ENCODE results near the gene TUT1. TPM values are rescaled to one million over a fixed set of nuclear protein-coding genes. Genes with fewer than 3 reads are reported as not detected.

Gene TUT1
- total and polyA plus RNA-seq, 4 donors, result 5.6 to 15.8 (median 13.7) TPM

GRCh38 chr11:62542111-62542745 is 49.1 kb downstream of the TUT1 start:
- Histone ChIP-seq H3K36me3 (ENCODE audit: control insufficient read depth in 4 of 4, insufficient read depth in 3 of 4, low read depth in 1 of 4, low read length in 3 of 4) (no peaks in the 10 kb centered on the region), H3K27me3 (ENCODE audit: control insufficient read depth in 4 of 4, insufficient read depth in 4 of 4, low read length in 3 of 4) (no peaks in the 10 kb centered on the region), H3K4me1 (ENCODE audit: control insufficient read depth in 4 of 4, insufficient read depth in 4 of 4, low read length in 3 of 4) (peaks cover 18 to 78% (median 63%) of the 10 kb centered on the region in 4 donors), H3K9ac (ENCODE audit: low read depth in 1 of 2, low read length in 2 of 2) (no peak overlapping the region), H3K9me3 (ENCODE audit: control insufficient read depth in 4 of 4, low read length in 3 of 4) (no peaks in the 10 kb centered on the region), H3K4me3 (ENCODE audit: low read depth in 1 of 3, low read length in 3 of 3) (peak overlapping the region in 1 of 3 donors; percentile 91), H3K27ac (ENCODE audit: low read depth in 1 of 2, low read length in 2 of 2) (peak overlapping the region; percentile 72 to 94)
- TF ChIP-seq RAD21 (IDR thresholded peaks at IDR 0.05) (no peak), SP1 (IDR thresholded peaks at IDR 0.05) (no peak), EGR1 (IDR thresholded peaks at IDR 0.05; ENCODE audit: low read depth in 2 of 2) (no peak), TAF1 (conservative IDR thresholded peaks at IDR 0.05) (no peak), RXRA (IDR thresholded peaks at IDR 0.05) (no peak), MAX (IDR thresholded peaks at IDR 0.05) (no peak), JUND (IDR thresholded peaks at IDR 0.05) (no peak), GABPA (IDR thresholded peaks at IDR 0.05 in 1 of 2, conservative IDR thresholded peaks at IDR 0.05 in 1 of 2) (no peak), HNF4G (IDR thresholded peaks at IDR 0.05) (no peak), YY1 (IDR thresholded peaks at IDR 0.05) (no peak), ZBTB33 (IDR thresholded peaks at IDR 0.05) (no peak), FOXA1 (IDR thresholded peaks at IDR 0.05) (no peak), FOXA2 (IDR thresholded peaks at IDR 0.05) (no peak), HNF4A (conservative IDR thresholded peaks at IDR 0.05) (no peak)
- TF ChIP-seq, protein P1, sequence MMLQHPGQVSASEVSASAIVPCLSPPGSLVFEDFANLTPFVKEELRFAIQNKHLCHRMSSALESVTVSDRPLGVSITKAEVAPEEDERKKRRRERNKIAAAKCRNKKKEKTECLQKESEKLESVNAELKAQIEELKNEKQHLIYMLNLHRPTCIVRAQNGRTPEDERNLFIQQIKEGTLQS (IDR thresholded peaks at IDR 0.05), result no peak
- TF ChIP-seq, protein P2, sequence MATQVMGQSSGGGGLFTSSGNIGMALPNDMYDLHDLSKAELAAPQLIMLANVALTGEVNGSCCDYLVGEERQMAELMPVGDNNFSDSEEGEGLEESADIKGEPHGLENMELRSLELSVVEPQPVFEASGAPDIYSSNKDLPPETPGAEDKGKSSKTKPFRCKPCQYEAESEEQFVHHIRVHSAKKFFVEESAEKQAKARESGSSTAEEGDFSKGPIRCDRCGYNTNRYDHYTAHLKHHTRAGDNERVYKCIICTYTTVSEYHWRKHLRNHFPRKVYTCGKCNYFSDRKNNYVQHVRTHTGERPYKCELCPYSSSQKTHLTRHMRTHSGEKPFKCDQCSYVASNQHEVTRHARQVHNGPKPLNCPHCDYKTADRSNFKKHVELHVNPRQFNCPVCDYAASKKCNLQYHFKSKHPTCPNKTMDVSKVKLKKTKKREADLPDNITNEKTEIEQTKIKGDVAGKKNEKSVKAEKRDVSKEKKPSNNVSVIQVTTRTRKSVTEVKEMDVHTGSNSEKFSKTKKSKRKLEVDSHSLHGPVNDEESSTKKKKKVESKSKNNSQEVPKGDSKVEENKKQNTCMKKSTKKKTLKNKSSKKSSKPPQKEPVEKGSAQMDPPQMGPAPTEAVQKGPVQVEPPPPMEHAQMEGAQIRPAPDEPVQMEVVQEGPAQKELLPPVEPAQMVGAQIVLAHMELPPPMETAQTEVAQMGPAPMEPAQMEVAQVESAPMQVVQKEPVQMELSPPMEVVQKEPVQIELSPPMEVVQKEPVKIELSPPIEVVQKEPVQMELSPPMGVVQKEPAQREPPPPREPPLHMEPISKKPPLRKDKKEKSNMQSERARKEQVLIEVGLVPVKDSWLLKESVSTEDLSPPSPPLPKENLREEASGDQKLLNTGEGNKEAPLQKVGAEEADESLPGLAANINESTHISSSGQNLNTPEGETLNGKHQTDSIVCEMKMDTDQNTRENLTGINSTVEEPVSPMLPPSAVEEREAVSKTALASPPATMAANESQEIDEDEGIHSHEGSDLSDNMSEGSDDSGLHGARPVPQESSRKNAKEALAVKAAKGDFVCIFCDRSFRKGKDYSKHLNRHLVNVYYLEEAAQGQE (IDR thresholded peaks at IDR 0.05), result no peak
- TF ChIP-seq, protein P3, sequence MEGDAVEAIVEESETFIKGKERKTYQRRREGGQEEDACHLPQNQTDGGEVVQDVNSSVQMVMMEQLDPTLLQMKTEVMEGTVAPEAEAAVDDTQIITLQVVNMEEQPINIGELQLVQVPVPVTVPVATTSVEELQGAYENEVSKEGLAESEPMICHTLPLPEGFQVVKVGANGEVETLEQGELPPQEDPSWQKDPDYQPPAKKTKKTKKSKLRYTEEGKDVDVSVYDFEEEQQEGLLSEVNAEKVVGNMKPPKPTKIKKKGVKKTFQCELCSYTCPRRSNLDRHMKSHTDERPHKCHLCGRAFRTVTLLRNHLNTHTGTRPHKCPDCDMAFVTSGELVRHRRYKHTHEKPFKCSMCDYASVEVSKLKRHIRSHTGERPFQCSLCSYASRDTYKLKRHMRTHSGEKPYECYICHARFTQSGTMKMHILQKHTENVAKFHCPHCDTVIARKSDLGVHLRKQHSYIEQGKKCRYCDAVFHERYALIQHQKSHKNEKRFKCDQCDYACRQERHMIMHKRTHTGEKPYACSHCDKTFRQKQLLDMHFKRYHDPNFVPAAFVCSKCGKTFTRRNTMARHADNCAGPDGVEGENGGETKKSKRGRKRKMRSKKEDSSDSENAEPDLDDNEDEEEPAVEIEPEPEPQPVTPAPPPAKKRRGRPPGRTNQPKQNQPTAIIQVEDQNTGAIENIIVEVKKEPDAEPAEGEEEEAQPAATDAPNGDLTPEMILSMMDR (IDR thresholded peaks at IDR 0.05; ENCODE audit: low read depth, low read length, missing input control), result no peak
- DNase-seq (ENCODE audit: low spot score), result no peak
- 53% methylated on average over 6 of the region's 6 CpGs for WGBS

Measured in liver (tissue), 9 donors.